Suppressor macrophage treated with lipopolysaccharide for 4 hours (primary cell): ENCODE measurements around the gene SND1.

ENCODE experiments used
- DNase-seq: peaks from one replicate; pipeline ENCODE4 v3.0.0-alpha.2; 2020

The SND1 gene

DNA sequence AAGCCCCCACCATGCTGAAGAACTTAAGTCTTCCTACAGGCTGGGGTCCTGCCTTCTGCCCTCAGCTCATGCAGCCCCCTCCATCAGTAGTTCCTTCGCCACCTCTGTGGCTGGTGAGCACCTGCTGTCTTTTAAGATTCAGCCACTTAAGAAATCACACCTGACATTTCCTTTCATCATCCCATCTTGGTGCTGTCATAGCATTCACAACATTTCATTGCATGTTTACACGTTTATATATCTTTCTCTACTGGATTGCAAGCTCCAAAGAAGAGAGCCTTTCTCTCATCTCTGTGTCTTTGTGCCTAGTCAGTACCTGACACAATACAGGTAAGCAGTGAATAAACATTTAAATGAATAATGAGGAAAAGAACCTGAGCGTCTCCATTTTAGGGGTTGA, 38.3 kb downstream of the SND1 start:
- DNase-seq, result no peak

DNA sequence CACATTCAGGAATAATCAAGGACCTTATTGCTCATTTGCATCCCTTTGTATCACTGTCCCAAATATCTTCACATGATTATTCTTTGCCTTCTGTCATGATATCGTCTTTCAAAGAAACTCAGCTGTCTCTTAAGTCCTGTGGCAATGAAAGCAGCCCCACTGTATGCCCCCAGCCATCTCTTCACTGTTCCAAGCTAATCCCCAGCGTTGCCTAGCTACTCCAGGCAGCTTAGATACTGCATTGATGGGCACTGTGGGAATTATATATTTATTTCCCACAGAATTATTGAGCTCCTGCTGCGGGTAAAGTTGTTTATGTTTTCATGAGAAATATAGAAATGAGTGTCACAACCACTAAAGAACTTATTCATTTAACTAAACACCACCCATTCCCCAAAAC, 38.8 kb downstream of the SND1 start:
- no peak for DNase-seq

- DNase-seq, result no peak
These were observed 40.2 kb downstream of the SND1 start for GRCh38 chr7:127692200-127692599.

DNA sequence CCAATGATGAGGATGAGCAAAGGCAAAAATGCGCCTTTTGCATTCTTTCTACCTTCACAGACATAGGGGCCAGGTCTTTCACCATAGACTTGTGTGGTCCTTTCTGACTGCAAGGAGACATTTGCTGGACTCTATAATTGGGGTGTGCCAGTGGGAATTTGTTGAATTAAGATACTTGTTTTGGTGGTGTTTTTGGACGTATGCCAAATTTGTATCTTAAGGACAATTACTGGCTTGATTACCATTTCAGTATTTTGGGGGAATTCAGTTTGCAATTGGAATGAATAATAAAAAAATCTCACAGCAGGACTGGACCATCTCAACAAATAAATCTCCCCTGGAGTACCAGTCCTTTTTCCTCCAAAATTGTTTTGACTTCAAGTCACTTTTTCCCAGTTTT, 47.9 kb downstream of the SND1 start:
- DNase-seq, result no peak

GRCh38 chr7:127702052-127702652, 50.2 kb downstream of the SND1 start:
- no peak for DNase-seq

DNA sequence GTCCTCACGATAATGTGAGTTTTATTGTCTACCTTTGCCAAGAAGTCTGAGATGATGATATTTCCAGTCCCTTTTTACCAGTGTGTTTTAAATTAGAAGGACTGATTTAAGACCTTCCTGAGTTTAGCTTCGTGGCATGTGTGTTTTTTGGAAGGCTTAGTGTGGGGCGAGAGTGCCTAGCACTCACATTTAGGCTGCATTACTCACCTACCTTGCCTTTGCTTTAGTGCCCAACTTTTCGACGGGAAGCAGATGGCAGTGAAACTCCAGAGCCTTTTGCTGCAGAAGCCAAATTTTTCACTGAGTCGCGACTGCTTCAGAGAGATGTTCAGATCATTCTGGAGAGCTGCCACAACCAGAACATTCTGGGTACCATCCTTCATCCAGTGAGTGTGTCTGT, 50.9 kb downstream of the SND1 start:
- DNase-seq, result no peak

DNA sequence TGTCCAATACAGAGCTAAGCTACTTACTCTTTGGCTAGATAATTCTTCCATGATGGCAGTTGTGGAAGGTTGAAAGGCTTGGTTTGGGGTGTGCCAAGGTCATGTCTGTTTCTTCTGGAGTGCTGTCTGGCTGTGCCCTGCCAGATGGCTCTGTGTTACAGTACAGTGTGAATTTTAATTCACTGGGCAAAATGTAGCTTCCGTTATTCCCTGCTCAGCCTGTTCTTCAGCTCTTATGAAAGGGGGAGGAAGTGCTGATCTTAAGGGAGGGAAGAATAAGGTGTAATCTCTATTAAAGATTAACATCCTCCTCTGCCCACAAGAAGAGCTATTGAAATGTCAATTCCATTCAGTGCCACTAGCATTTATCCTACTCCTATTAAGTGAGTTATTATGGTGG, 52.2 kb downstream of the SND1 start:
- DNase-seq, result no peak

DNA sequence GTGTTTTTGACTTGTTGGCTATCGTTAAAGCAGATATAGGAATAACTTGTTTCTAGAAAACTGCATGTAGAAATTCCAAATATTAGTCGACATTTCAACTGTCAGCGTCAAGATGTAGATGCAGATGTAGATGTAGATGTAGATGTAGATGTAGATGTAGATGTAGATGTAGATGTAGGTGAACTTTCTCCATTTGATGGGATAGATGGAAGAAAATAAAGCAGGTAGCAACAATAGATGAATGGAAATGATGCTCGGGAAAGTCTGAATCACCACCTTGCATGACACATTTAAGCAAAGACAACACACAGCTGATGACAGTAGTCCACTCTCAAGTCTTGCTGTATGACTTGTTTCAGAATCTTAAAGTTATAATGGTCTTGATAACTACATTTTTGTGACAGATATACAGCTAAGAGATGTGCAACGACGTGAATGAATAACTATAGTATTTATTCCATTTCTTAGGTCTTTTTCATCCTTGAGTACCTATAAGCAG, 53.5 kb downstream of the SND1 start:
- no peak for DNase-seq

GRCh38 chr7:127706766-127707165, 54.8 kb downstream of the SND1 start:
- no peak for DNase-seq

GRCh38 chr7:127708201-127708600, 56.2 kb downstream of the SND1 start:
- DNase-seq, result no peak

- DNase-seq, result peak; percentile 87
These were observed 56.8 kb downstream of the SND1 start for GRCh38 chr7:127708788-127709187.

DNA sequence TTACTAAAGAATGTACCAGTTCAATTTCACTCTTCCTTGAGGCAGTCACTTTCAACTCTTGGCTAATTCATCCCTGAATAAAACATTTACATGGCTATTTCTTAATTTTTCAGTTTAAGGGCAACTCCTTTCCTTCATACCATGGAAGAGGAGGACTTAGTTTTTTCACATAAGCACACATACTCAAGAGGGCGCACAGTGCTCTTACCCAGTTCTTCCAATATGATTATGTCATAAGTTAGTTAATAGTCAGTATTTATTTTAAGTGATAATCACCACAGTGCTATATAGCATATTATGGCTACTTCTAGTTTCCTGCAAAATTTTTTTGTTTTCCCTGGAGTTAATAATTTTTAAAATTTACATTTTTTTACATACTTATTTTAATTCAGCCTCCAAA, 58.6 kb downstream of the SND1 start:
- no peak for DNase-seq

DNA sequence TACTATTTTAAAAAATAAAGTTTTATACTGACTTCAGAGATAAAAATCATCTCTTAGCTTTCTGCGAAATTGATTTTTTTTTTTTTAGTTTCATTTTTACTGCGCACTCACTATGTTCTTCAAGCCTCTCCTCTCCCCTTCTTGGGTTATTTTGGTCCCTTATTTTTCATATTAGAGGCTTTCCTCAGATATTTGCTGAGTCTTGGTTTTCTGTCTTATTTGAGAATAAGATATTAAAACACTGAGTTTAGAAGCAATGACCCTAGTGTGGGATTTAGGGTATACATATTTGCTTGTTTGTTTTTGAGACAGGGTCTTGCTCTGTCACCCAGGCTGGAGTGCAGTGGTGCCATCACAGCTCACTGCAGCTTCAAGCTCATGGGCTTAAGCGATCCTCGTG, 59.9 kb downstream of the SND1 start:
- no peak for DNase-seq

- no peak for DNase-seq
These were observed 61.0 kb downstream of the SND1 start for GRCh38 chr7:127713006-127713405.

DNA sequence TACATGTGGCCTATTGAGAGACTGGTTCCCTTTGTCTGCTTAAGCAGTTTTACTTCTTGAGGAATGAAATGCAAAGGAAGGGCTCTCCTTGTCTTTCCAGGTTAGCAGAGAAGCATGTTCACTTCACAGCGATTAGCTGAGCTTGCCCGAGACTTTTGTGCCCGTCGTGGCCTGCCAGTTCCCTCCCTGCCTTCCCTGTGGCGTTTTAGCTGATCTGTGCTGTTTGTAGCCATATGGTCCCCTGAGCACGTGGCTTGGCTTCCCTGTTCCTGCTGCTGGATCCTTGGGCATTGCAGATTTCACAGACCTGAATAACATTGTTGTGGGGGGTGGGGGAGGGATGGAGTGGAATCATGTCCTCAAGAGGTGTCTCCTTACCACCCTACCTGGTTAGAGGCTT, 61.8 kb downstream of the SND1 start:
- DNase-seq, result no peak

GRCh38 chr7:127715272-127715671, 63.3 kb downstream of the SND1 start:
- no peak for DNase-seq

GRCh38 chr7:127715901-127716300, 63.9 kb downstream of the SND1 start:
- DNase-seq, result no peak

GRCh38 chr7:127717502-127718339, 65.7 kb downstream of the SND1 start:
- peak; percentile 4 for DNase-seq

- DNase-seq, result no peak
These were observed 66.3 kb downstream of the SND1 start for GRCh38 chr7:127718340-127718679.

DNA sequence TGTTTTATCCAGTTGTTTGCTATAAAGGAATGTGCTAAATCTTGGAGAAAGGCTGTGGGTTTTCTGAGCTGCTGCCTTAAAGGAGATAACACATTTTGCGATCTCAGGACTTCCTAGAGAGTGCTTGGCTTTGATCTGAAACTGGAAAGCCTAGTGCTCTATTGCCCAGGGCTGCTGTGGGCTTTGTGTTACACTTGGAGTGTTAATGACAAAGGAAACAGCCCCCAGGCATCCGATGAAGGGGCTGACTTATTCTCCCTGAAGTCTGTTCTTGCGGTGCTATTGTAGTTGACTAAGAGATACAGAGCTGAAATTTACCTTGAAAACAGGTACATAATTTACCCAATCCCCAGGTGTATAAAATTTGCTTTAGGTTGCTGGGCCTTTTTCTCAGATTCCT, 74.5 kb downstream of the SND1 start:
- DNase-seq, result no peak

DNA sequence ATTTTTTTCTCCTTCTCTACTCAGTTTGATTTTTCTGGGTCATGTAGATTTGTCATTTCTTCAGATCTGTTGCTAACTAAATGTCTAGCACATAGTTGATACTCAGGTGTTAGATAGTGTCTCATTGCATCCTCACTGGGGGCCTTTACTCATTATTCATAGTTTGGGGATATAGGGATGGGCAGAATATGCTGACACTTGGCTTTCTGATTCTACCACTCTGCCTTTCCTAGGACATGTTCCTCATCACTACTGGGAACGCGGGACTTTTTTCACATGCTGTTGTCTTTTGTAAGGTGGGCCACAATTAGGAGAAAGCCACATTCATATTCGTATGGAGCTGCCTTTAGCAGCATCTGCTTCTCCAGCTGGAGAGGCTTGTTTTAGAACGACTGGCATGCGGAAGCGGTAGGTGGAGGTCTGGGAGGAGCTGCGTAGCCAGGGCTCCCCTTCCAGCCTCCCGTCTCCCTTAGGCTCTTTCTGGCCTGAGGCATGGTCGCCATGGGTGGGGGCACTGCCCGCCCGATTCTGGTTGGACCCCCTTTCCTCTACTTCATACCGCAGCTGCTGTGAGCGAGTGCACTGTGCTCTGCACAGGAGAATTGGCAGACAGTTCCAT, 78.8 kb downstream of the SND1 start:
- DNase-seq, result no peak

DNA sequence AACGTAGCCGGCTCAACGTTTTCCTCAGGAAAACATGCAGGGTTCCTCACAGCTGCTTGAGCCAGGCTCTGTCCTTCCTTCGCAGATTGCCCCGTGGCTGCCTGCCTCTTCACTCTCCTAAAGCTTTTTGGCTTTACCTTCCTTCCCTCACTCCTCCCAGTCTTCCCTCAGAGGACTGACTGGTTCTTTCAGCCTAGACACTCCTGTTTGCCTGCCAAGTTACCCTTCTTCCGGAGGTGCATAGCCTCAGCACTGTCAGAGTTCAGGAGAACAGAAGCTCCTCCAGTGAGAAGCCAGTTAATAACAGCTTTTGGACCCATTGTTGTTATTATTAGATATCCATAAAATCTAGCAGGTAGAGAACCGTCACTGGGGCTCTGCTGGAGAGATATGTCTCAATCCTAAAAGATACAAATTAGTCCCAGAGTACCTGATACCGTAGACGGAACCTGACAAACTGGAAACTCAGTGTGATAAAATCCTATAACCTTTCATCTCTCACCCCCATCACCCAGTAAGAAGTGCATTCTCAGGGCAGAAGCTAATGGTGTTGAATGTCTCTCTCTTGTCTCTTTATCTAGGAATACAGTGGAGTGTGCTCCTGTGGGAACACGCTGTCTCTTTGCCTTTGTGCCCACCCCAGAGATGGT, 79.6 kb downstream of the SND1 start:
- no peak for DNase-seq

DNA sequence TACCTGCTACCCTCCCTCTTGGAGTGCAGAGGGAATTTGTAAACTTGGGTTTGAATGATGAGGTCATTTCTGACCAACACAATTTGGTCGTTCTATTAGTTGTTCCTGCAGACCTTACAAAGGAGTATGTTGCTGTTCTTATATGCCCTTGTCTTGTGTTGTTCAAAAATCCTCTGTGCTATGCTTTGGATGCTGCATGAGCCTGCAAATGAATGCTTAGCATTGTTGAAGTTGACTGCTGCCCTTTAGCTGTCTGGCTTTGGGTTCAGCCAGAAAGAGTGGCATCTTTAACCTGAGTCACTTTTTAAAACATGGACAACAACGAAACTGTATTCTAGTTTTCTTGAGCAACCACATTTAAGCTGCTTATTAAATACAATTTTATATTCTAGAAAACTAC, 80.3 kb downstream of the SND1 start:
- DNase-seq, result no peak

DNA sequence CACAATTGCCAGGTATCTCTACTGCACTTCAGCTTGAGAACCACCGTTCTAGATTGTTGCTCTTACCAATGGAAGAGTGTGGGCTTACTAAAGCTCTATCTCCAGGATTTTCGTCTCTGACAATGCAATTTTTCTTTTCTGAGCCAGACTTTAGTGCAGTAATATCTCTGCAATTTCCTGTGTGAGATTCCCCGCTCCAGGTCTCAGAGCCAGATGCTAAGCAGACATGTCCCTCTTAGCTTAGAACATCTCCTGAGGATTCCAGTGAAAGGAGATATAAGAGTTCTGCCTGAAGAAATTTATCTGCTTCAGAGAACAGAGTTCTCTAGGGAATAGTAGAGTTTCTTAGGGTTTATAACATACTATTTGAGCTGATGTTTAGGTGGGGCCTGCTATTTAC, 82.0 kb downstream of the SND1 start:
- DNase-seq, result no peak
